ENCODE results near the gene MVD.

Gene MVD

DNA sequence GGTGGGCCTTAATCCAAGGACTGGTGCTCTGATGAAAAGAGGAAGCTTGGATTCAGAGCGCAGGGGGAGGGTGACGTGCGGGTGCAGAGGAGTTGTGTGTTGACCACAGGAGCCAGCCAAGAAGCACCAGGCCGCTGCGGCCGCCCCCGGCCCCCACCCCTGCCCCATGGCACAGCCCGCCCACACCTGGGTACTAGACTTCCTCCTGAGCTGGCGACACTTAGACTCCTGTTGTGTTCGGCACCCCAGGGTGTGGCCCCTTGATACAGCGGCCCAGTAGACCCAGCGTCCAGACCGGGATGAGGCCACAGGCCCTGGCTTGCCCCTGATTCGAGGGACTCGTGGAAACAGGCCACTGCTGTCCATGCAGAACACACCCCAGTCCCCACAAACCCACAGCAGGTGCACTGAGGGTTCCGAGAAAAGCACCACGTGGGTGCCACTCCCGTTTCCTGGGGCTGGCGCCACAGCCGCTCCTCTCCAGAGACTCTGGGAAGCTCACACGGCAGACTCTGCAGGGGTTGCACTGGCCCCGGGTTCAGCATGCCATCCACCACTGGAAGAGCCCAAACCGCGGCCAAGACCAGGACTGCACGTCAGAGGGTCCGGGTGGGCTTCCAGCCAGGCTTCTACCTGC, 29.2 kb upstream of the MVD start:
- H4K20me1 ChIP-seq, result peaks cover 2% of the 10 kb centered on the region
- H3K27ac ChIP-seq, result no peak overlapping the region
- no peak overlapping the region for H3K9ac ChIP-seq
- peaks cover 27% of the 10 kb centered on the region for H3K4me1 ChIP-seq
- H3K9me3 ChIP-seq, result no peaks in the 10 kb centered on the region
- no peak overlapping the region for H3K4me3 ChIP-seq
- peak overlapping the region; percentile 76 for H3K4me2 ChIP-seq
- H3K36me3 ChIP-seq, result peaks cover 7% of the 10 kb centered on the region
- no peaks in the 10 kb centered on the region for H3K27me3 ChIP-seq
- TF ChIP-seq Cebpa-rat (IDR thresholded peaks at IDR 0.05), result no peak

- no peaks in the 10 kb centered on the region for H3K27me3 ChIP-seq
These were observed 28.4 kb upstream of the MVD start for GRCh38 chr16:88691129-88691813.

DNA sequence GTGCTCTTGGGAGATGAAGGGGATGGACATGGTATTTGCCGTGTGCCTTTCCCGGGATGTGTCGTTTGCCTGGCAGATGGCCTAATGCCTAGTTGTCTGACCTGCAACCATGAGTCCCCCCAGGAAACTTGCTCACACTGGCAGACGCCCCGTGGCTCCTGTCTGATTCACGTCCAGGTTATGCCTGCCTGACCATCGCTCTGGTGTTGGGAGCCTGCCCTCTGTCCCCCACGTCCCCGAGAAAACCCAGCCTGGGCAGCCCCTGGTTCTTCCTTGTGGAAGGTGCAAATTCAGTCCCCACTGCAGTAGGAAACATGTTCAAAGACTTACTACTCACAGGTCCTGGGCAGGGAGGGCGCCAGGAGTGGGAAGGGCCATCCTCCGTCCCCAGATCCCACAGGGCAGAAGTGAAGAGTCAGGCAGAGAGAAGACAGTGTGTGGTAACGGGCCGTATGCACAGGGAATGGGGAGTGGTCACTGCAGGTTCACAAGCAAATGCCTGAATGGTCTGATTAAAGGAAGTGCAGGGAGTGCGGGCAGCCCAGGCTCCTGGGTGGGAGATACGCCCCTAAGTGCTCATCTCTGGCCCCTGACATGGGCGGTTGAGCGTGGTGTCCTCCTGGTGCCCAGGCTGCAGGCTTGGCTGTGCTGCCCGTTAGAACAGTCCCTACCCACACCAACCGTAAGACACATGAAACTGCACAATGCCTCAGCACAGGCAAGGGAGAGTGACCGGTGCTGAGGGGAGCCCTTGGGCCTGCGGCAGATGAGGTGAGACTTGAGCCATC, 27.6 kb upstream of the MVD start:
- Histone ChIP-seq H4K20me1 (no peaks in the 10 kb centered on the region), H3K36me3 (no peaks in the 10 kb centered on the region), H3K27ac (no peak overlapping the region), H3K4me3 (no peak overlapping the region), H3K9ac (no peak overlapping the region), H3K27me3 (no peaks in the 10 kb centered on the region; the same call in 1 of the 2 replicates), H3K4me2 (no peak overlapping the region), H3K9me3 (no peaks in the 10 kb centered on the region), H3K4me1 (peaks cover 38% of the 10 kb centered on the region)
- no peak for TF ChIP-seq Cebpa-rat (IDR thresholded peaks at IDR 0.05)

More at GRCh38 chr16:88691129-88691813, 28.4 kb upstream of the MVD start:
- Histone ChIP-seq H3K4me1 (peaks cover 32% of the 10 kb centered on the region), H3K36me3 (no peaks in the 10 kb centered on the region), H4K20me1 (no peaks in the 10 kb centered on the region), H3K9ac (no peak overlapping the region), H3K9me3 (no peaks in the 10 kb centered on the region), H3K4me3 (no peak overlapping the region), H3K27ac (no peak overlapping the region), H3K4me2 (peak overlapping the region; percentile 76)
- TF ChIP-seq Cebpa-rat (IDR thresholded peaks at IDR 0.05), result no peak

- H3K27ac ChIP-seq, result no peak overlapping the region
- no peak for TF ChIP-seq Cebpa-rat (IDR thresholded peaks at IDR 0.05)
These were observed 25.3 kb upstream of the MVD start for GRCh38 chr16:88688013-88688778.

GRCh38 chr16:88687676-88688012, 24.8 kb upstream of the MVD start:
- no peak overlapping the region for H3K9ac ChIP-seq
- no peak overlapping the region for H3K27ac ChIP-seq
- peaks cover 54% of the 10 kb centered on the region for H3K4me1 ChIP-seq
- no peak overlapping the region for H3K4me2 ChIP-seq
- no peaks in the 10 kb centered on the region for H4K20me1 ChIP-seq
- H3K9me3 ChIP-seq, result no peaks in the 10 kb centered on the region
- TF ChIP-seq Cebpa-rat (IDR thresholded peaks at IDR 0.05), result no peak
- no peaks in the 10 kb centered on the region; the same call in 1 of the 2 replicates for H3K27me3 ChIP-seq
- no peak overlapping the region for H3K4me3 ChIP-seq
- no peaks in the 10 kb centered on the region for H3K36me3 ChIP-seq

More at GRCh38 chr16:88688013-88688778, 25.3 kb upstream of the MVD start:
- H3K4me1 ChIP-seq, result peaks cover 54% of the 10 kb centered on the region
- H3K4me2 ChIP-seq, result no peak overlapping the region
- no peaks in the 10 kb centered on the region for H3K36me3 ChIP-seq
- no peaks in the 10 kb centered on the region for H3K9me3 ChIP-seq
- no peaks in the 10 kb centered on the region; the same call in 1 of the 2 replicates for H3K27me3 ChIP-seq
- H3K9ac ChIP-seq, result no peak overlapping the region
- H3K4me3 ChIP-seq, result no peak overlapping the region
- H4K20me1 ChIP-seq, result no peaks in the 10 kb centered on the region

GRCh38 chr16:88687254-88687576, 24.3 kb upstream of the MVD start:
- H3K9ac ChIP-seq, result no peak overlapping the region
- H3K4me3 ChIP-seq, result no peak overlapping the region

DNA sequence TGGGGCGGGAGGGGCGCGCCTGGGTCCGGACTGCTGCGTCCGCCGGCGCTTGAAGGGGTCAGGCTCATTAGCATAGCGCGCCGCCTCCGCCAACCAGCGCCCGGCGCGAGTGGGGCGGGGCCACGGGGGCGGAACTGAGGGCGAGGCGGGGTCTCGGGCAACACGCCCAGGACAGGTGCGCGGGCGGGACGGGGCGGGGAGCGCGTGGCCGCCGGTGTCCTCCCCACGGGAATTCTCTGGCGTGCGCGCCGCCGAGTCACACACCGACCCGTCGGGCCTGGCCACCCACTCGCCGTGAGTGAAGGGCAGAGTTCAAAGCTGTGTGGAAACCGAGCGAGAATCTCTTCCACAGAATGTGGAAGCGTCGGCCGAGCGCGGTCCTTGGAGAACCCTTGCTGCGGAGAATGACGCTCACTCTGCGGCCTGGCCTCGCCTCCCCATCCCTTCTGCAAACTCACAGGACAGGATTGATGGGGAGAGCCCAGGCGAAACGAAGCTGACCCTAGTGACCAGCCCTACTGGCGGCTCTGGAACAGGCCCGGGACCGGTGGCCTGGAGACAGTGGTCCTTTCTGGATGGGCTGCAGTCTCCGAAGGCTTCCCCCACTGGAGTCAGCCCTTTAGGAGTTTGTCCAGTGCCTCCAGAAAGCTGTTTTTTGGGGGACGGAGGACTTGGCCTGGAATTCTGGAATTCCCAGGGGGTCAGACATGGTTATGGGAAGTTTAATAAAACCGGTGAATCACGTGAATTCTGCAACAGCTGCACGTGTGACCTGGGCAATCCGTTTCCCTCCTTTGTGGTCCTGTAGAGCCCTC, 23.8 kb upstream of the MVD start, which contains the start of gene SNAI3:
SNAI3 (minus strand) TSS at position 69 of the 815 bp plus-strand sequence. CDS start 101 bp downstream, outside the sequence.
- Histone ChIP-seq H3K9ac (peak within 1 kb of the TSS; percentile 76), H3K4me2 (peak within 1 kb of the TSS; percentile 99)
- no peak for TF ChIP-seq Cebpa-rat (IDR thresholded peaks at IDR 0.05)

More at GRCh38 chr16:88687254-88687576, 24.3 kb upstream of the MVD start:
- Histone ChIP-seq H3K36me3 (no peaks in the 10 kb centered on the region), H3K27ac (no peak overlapping the region), H3K9me3 (no peaks in the 10 kb centered on the region), H3K4me1 (peaks cover 54% of the 10 kb centered on the region), H3K4me2 (peak overlapping the region; percentile 99), H3K27me3 (no peaks in the 10 kb centered on the region; the same call in 1 of the 2 replicates), H4K20me1 (no peaks in the 10 kb centered on the region)
- TF ChIP-seq Cebpa-rat (IDR thresholded peaks at IDR 0.05), result no peak

DNA sequence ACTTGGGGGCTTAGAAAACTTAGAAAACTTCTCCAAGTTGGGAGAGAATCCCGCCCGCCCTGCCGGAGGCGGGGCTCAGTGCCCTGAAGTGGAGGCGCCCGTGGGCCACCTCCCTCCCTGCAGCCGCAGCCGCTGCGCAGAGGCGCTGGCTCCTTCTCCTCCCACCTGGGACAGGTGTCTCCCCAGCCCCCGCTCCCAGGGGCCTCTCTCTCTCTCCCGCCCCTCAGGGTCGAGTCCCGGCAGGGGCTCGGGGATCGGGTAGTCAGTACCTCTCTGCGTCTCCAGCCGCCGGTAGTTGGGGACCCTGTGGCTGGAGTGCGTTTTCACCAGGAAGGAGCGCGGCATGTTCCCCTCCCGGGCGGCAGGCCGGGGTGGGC, 23.2 kb upstream of the MVD start:
- Histone ChIP-seq H3K4me2 (peak overlapping the region; percentile 99), H3K27ac (peak overlapping the region; percentile 59; the same call in 1 of the 2 replicates), H3K27me3 (no peaks in the 10 kb centered on the region; the same call in 1 of the 2 replicates), H3K9me3 (no peaks in the 10 kb centered on the region), H3K9ac (peak overlapping the region; percentile 76), H4K20me1 (no peaks in the 10 kb centered on the region), H3K4me1 (peaks cover 56% of the 10 kb centered on the region), H3K36me3 (no peaks in the 10 kb centered on the region), H3K4me3 (peak overlapping the region; percentile 74)
- TF ChIP-seq Cebpa-rat (IDR thresholded peaks at IDR 0.05), result no peak

More for the DNA sequence above, 23.8 kb upstream of the MVD start, which contains the start of gene SNAI3:
- H3K4me1 ChIP-seq, result peaks cover 54% of the 10 kb centered on the region
- peak within 1 kb of the TSS; percentile 59; the same call in 1 of the 2 replicates for H3K27ac ChIP-seq
- H3K4me3 ChIP-seq, result peak within 1 kb of the TSS; percentile 74
- H3K27me3 ChIP-seq, result no peaks in the 10 kb centered on the region; the same call in 1 of the 2 replicates
- H4K20me1 ChIP-seq, result no peaks in the 10 kb centered on the region
- no peaks in the 10 kb centered on the region for H3K9me3 ChIP-seq
- no peaks in the 10 kb centered on the region for H3K36me3 ChIP-seq
